ENCODE measurements around the gene TMEM131. TPM values are rescaled to one million over a fixed set of nuclear protein-coding genes. Genes with fewer than 3 reads are reported as not detected.
"Not testable (repeated sequence)": the region's sequence is repeated elsewhere in the genome, so short reads cannot be mapped to it uniquely, and the experiment has no call there.

The TMEM131 gene
- total RNA-seq, 1 donor from 2014 or later: 35.2 TPM

- no peak for DNase-seq (ENCODE audit: low read depth)
Measured at GRCh38 chr2:97914691-97915213, 81.0 kb downstream of the TMEM131 start.

- DNase-seq (ENCODE audit: low read depth): no peak
Measured at GRCh38 chr2:97913846-97914245, 81.9 kb downstream of the TMEM131 start.

DNA sequence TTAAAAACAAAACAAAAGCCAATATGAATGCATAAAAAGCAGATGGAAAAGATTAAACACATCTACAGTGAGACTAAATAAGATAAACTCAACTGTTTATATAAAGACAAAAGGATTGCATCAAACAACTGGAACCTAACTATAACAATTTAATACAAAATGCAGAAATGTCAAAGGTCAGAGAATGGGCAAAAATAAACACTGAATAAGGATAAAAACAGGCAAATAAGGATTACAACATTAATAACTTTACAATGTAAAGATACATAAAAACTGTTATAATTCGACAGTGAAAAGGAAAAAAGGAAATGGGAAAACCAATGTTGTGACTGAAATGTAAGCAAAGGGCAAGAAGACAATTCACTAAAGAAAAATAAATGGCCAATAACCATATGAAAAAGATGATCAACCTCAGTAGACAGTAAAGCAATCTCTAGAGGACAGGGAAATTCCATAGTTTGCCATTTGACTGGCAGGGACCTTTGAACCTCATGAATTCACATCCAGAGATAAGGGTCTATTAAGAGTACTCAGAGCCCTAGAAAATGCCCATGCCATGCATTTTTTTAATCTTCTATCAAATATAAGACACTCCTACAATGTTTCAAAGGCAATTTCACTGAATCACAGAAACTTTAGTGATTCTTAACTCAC, 83.7 kb downstream of the TMEM131 start:
- DNase-seq (ENCODE audit: low read depth): no peak

- DNase-seq (ENCODE audit: low read depth): no peak
Measured at GRCh38 chr2:97911206-97911921, 84.4 kb downstream of the TMEM131 start.

GRCh38 chr2:97910403-97911205, 85.1 kb downstream of the TMEM131 start:
- peak; percentile 50 for DNase-seq (ENCODE audit: low read depth)

DNA sequence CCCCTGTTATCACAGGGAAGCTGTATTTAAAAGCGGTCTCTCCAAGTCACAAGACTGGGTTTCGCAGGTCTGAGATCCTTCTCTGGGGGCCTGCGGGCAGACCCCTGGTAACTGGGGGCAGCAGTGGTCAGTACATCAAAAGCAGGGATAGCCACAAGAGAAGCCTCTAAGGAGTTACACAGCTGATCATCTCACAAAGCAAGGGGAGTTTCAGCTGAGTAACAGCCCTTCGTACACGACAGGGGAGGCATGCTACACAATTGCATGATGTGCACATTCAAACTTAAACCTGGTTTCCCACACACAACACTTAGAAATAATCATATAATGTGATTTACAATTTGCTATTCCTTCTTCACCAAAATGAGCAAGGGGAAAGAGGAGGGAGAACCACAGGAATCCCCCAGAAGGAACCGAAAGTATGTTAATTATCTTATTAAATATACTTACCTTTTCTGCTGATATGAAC, 87.5 kb downstream of the TMEM131 start:
- no peak for DNase-seq (ENCODE audit: low read depth)

- DNase-seq (ENCODE audit: low read depth): no peak
Measured at GRCh38 chr2:97907369-97908100, 88.2 kb downstream of the TMEM131 start.

- DNase-seq (ENCODE audit: low read depth): no peak
Measured at GRCh38 chr2:97906307-97906706, 89.4 kb downstream of the TMEM131 start.

GRCh38 chr2:97905294-97905693, 90.5 kb downstream of the TMEM131 start:
- DNase-seq (ENCODE audit: low read depth): no peak

- no peak for DNase-seq (ENCODE audit: low read depth)
Measured at GRCh38 chr2:97901862-97902261, 93.9 kb downstream of the TMEM131 start.

GRCh38 chr2:97900806-97901205, 94.9 kb downstream of the TMEM131 start:
- no peak for DNase-seq (ENCODE audit: low read depth)

DNA sequence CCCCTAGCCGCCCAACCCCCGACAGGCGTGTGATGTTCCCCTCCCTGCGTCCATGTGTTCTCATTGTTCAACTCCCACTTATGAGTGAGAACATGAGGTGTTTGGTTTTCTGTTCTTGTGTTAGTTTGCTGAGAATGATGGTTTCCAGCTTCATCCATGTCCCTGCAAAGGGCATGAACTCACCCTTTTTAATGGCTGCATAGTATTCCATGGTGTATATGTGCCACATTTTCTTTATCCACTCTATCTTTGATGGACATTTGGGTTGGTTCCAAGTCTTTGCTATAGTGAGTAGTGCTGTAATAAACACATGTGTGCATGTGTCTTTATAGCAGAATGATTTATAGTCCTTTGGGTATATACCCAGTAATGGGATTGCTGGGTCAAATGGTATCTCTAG, 102.7 kb downstream of the TMEM131 start:
- DNase-seq (ENCODE audit: low read depth): not testable (repeated sequence)

- no peak for DNase-seq (ENCODE audit: low read depth)
Measured at GRCh38 chr2:97891611-97892010, 104.1 kb downstream of the TMEM131 start.

DNA sequence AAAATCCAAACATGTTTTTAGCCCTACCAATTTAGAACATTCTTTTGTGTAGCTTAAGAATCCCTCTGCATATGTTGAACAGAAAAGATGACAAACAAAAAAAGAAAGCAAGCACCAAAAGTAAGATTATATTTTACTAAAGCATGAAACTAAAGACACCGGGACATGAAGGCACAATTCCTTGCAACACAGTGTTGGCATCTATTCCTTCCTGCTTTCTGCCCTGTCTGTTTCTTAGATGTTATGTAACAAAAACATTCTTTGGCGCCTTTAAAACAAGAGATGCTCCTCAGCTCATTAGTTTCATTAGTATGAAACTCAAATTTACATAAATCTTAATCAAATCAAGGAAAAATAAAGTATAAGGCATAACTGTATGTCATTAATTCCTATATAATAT, 106.6 kb downstream of the TMEM131 start:
- no peak for DNase-seq (ENCODE audit: low read depth)

GRCh38 chr2:97885841-97886240, 109.9 kb downstream of the TMEM131 start:
- DNase-seq (ENCODE audit: low read depth): no peak

DNA sequence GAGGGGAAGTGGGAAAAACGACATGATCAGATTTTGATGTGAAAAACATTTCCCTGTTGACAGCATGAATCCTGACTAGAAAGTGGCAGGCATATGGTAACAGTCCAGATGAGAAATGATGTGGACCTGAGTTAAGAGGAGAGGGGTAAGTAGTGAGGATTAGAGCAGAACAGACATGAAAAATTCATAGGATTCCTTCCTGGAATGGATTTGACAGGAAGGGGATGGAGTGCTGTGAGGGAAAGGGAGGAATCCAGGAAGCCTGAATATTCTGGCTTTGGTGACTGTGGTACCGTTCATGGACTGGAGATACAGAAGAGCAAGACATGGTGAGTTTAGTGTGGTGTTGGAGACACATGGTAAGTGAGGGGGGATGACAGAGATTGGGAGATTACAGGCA, 115.4 kb downstream of the TMEM131 start:
- DNase-seq (ENCODE audit: low read depth): no peak

- no peak for DNase-seq (ENCODE audit: low read depth)
Measured at GRCh38 chr2:97878865-97879264, 116.9 kb downstream of the TMEM131 start.

GRCh38 chr2:97878317-97878716, 117.4 kb downstream of the TMEM131 start:
- not testable (repeated sequence) for DNase-seq (ENCODE audit: low read depth)

DNA sequence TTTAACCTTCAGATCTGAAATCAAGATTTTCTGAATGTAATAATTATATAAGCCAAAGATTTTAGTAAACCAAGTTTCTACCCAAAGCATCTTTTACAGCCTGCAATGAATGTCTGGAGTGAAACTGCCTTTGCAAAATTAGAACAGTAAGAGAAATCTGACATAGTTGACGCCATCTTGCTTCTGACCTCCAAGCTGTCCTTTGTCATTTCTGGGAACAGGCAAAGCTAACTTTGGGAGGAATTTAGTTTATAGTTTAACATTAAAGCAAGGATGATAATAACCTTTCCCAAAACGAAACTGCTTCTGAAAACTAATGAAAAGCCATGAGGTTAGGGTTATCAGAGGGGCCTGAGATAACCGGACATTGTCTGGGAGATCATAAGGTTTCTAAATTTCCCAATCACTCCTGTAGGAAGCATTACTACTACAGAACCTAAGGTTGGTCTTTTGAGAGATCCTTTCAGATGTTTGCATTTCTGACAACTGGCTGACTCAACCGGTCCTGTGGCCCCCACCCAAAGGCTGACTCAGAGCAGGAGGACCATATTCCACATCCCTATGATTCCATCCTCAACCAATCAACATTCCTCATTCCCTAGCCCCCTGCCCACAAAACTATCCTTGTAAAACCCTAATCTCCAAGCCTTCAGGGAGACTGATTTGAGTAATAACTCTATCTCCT, 124.5 kb downstream of the TMEM131 start:
- peak; percentile 23 for DNase-seq (ENCODE audit: low read depth)

DNA sequence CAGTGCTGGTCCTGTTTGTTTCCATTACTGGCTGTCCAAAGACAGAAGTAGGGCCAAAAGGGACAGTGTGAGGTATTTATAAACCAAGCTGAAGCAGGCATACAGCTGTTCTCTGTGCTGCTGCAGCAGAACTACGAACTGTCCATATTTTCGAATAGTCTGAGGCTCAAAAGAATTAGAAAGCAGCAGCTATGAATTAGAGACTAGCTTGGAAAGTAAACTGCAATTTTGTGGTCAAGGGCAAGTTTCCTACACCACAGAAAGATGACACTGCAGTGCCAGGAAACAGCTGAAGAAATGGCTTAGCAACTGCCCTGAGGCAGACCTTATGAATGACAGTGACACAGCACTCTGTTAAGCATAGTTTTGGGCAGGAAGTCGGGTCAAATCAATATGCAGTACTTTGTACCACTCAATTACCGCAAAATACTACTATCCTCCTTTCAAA, 125.3 kb downstream of the TMEM131 start:
- DNase-seq (ENCODE audit: low read depth): peak; percentile 98

Measured in myocyte (in vitro differentiated cells).